SH-SY5Y (cell line): Measurements from ENCODE around the gene RAPGEF1.

Experiments used
- GATA2 ChIP-seq: IDR thresholded peaks from 2 replicates; pipeline ENCODE4 v1.6.1; 2011; ENCODE audit warnings: mild to moderate bottlenecking, low read depth, low read length
- GATA3 ChIP-seq: IDR thresholded peaks from 2 replicates; pipeline ENCODE4 v1.6.1; 2011; ENCODE audit warnings: low read depth, mild to moderate bottlenecking, low read length, moderate library complexity

DNA sequence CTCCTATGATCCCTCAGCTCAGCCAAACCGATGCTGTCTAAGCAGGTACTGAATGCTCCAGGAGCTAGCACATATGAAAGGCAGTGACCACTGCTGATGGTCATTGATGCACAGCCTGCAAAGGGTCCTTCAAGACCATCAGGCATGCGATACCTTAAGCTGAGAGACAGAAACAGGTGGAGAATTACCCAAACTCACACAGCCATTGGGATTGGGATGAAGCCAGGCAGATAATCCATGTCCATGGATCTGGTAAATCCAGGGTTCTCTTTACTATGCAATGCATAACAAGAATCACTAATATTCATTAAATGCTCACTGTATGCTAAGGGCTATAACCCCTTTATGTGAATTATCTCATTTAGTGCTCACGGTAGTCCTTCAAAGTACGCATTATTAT lies 36.2 kb downstream of the RAPGEF1 start:
- TF ChIP-seq GATA3 (no peak), GATA2 (no peak)
